Loucy (cell line): ENCODE results near the gene PTPMT1.

Experiments used
- H2AFZ ChIP-seq: fragments of 200-600 bp; sonication (generic); 2 replicates; pipeline ENCODE4 v1.6.0; 2016; ENCODE audit warnings: antibody characterized with exemption, mild to moderate bottlenecking, low read length, moderate library complexity
- H3F3A ChIP-seq: fragments of 200-600 bp; 2 replicates; pipeline ENCODE4 v1.6.0; 2016; ENCODE audit warnings: antibody characterized with exemption, low read depth, mild to moderate bottlenecking
- H3K27me3 ChIP-seq: fragments of 200-600 bp; sonication (generic); 2 replicates; pipeline ENCODE4 v1.6.1; 2014; ENCODE audit warnings: low read length, mild to moderate bottlenecking; ENCODE audit not compliant: insufficient read depth, poor library complexity, severe bottlenecking
- H3K36me3 ChIP-seq: fragments of 200-600 bp; sonication (generic); 2 replicates; pipeline ENCODE4 v1.6.1; 2016; ENCODE audit warnings: low read length; ENCODE audit not compliant: insufficient read depth
- H3K4me1 ChIP-seq: fragments of 200-600 bp; sonication (generic); 2 replicates; pipeline ENCODE4 v1.5.1; 2014; ENCODE audit warnings: low read length, mild to moderate bottlenecking; ENCODE audit not compliant: insufficient read depth, poor library complexity, severe bottlenecking
- H3K4me2 ChIP-seq: fragments of 200-600 bp; sonication (generic); 2 replicates; pipeline ENCODE4 v1.6.0; 2014; ENCODE audit warnings: antibody characterized with exemption, low read length, low read depth, mild to moderate bottlenecking; ENCODE audit not compliant: poor library complexity, severe bottlenecking
- H3K4me3 ChIP-seq: fragments of 200-600 bp; sonication (generic); 2 replicates; pipeline ENCODE4 v1.5.1; 2014; ENCODE audit warnings: low read length, mild to moderate bottlenecking, mixed read lengths; ENCODE audit not compliant: poor library complexity, severe bottlenecking
- H3K79me2 ChIP-seq: fragments of 200-600 bp; sonication (generic); 2 replicates; pipeline ENCODE4 v1.6.1; 2014; ENCODE audit warnings: low read length; ENCODE audit not compliant: insufficient read depth
- H3K9ac ChIP-seq: fragments of 200-600 bp; sonication (generic); 2 replicates; pipeline ENCODE4 v1.6.0; 2014; ENCODE audit warnings: mild to moderate bottlenecking, low read depth, low read length, moderate library complexity; ENCODE audit not compliant: poor library complexity, severe bottlenecking
- H3K9me2 ChIP-seq: fragments of 200-600 bp; sonication (generic); replicated peaks from 2 replicates; pipeline ENCODE4 v1.6.1; 2016; ENCODE audit warnings: low read depth, low read length, mixed read lengths
- H3K9me3 ChIP-seq: fragments of 200-600 bp; sonication (generic); 2 replicates; pipeline ENCODE4 v1.6.1; 2014; ENCODE audit warnings: mild to moderate bottlenecking, antibody characterized with exemption, low read length, low read depth; ENCODE audit not compliant: insufficient read depth
- H4K20me1 ChIP-seq: fragments of 200-600 bp; sonication (generic); 2 replicates; pipeline ENCODE4 v1.6.0; 2014; ENCODE audit warnings: antibody characterized with exemption, low read length, mild to moderate bottlenecking; ENCODE audit not compliant: insufficient read depth, poor library complexity, severe bottlenecking
- CTCF ChIP-seq: fragments of 200-600 bp; sonication (generic); conservative IDR thresholded peaks from 2 replicates; pipeline ENCODE4 v1.5.1; 2014; ENCODE audit warnings: mild to moderate bottlenecking, antibody characterized with exemption, low read length
- EZH2phosphoT487 ChIP-seq: fragments of 200-600 bp; IDR thresholded peaks from 2 replicates; pipeline ENCODE4 v1.6.1; 2018; ENCODE audit warnings: antibody characterized with exemption, mild to moderate bottlenecking, moderate library complexity, borderline replicate concordance

The PTPMT1 gene

DNA sequence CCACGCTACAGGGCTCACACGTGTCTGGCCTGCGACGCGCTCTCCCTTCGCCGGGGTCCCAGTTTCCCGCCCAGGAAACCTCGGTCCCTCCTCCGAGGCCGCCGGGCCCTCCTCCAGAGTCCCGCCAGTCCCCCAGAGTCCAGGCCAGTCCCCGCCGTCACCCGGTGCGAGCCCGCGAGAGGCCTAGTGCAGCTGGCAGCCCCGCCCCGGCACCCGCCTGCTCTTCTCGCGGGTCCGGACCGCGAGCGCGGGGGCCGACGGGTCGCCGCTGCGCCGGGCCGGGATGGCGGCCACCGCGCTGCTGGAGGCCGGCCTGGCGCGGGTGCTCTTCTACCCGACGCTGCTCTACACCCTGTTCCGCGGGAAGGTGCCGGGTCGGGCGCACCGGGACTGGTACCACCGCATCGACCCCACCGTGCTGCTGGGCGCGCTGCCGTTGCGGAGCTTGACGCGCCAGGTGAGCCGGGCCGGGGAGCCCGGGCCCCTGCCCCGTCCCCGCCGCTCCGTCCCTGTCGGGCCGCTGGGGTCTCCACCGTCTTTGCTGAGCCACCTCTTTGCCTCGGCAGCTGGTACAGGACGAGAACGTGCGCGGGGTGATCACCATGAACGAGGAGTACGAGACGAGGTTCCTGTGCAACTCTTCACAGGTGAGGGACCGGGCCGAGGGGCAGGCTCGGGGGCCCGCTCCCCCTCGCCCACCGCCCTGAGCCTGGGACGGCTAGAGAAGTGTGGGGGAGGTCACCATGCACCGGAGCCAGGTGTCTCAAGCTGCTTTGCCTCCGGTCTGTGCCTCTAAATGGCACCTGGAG, at the start of gene PTPMT1:
Gene PTPMT1 (plus strand): TSS at position 260 of the 809 bp plus-strand sequence. CDS start 24 bp downstream, at position 284.
- Histone ChIP-seq H4K20me1 (peaks cover 4% of the 10 kb centered on the region), H3K9ac (peak within 1 kb of the TSS; percentile 99), H3K36me3 (peaks cover 2% of the 10 kb centered on the region; the same call in 1 of the 2 replicates), H3K9me3 (no peaks in the 10 kb centered on the region), H3K4me1 (peaks cover 23% of the 10 kb centered on the region), H3K79me2 (peaks cover 62% of the 10 kb centered on the region), H3K9me2 (no peaks in the 10 kb centered on the region), H2AFZ (peak within 1 kb of the TSS; percentile 84), H3K27me3 (no peaks in the 10 kb centered on the region), H3K4me3 (peak within 1 kb of the TSS; percentile 100), H3F3A (no peaks in the 10 kb centered on the region), H3K4me2 (peak within 1 kb of the TSS; percentile 90)
- TF ChIP-seq CTCF (no peak), EZH2phosphoT487 (no peak)

GRCh38 chr11:47516155-47516554, 49.2 kb upstream of the PTPMT1 start:
- Histone ChIP-seq H3K4me1 (peaks cover 43% of the 10 kb centered on the region), H3K9me3 (no peaks in the 10 kb centered on the region), H3K36me3 (peaks cover 4% of the 10 kb centered on the region; the same call in 1 of the 2 replicates), H2AFZ (no peak overlapping the region), H3K9me2 (no peaks in the 10 kb centered on the region), H3K9ac (no peak overlapping the region), H4K20me1 (peaks cover 85% of the 10 kb centered on the region), H3K4me2 (no peak overlapping the region), H3K79me2 (peaks cover 92% of the 10 kb centered on the region), H3F3A (peaks cover 11% of the 10 kb centered on the region; the same call in 1 of the 2 replicates), H3K4me3 (no peak overlapping the region), H3K27me3 (no peaks in the 10 kb centered on the region)
- no peak for TF ChIP-seq EZH2phosphoT487

DNA sequence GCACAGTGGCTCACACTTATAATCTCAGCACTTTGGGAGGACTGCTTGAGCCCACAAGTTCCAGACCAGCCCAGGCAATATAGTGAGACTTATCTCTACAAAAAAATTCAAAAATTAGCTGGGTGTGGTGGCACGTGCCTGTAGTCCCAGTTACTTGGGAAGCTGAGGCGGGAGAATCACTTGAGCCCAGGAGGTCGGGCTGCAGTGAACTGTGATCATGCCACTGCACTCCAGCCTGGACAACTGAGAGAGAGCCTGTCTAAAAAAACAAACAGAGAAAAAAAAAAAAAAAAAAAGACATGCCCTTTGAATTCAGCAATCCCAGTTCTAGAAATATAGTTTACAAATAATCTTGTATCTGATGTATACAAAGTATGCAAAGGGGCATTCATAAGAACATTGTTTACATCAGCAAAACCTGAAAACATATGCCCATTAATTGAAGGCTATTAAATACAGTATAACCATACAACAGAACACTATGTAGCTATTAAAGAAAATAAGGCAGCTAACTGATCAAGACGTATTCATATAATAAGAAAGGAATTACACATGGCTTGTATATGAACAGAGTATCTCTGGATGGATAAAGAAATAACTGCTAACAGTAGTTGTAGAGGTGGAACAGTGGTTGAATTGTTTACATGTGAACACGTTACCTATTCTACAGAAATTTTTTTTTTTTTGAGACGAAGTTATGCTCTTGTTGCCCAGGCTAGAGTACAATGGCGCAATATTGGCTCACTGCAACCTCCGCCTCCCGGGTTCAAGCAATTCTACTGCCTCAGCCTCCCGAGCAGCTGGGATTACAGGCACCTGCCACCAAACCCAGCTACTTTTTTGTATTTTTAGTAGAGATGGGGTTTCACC, 48.2 kb upstream of the PTPMT1 start:
- Histone ChIP-seq H4K20me1 (peaks cover 85% of the 10 kb centered on the region), H3K4me3 (no peak overlapping the region), H3K9ac (peak overlapping the region; percentile 42), H3K9me3 (no peaks in the 10 kb centered on the region), H3K79me2 (peaks cover 92% of the 10 kb centered on the region), H2AFZ (no peak overlapping the region), H3K27me3 (no peaks in the 10 kb centered on the region), H3K36me3 (no peaks in the 10 kb centered on the region; the same call in 1 of the 2 replicates), H3K4me1 (peaks cover 43% of the 10 kb centered on the region), H3K9me2 (no peaks in the 10 kb centered on the region), H3K4me2 (peak overlapping the region; percentile 56), H3F3A (peaks cover 11% of the 10 kb centered on the region; the same call in 1 of the 2 replicates)
- TF ChIP-seq EZH2phosphoT487 (no peak), CTCF (no peak)
